ENCODE measurements around the gene HAUS7.

HAUS7 gene

DNA sequence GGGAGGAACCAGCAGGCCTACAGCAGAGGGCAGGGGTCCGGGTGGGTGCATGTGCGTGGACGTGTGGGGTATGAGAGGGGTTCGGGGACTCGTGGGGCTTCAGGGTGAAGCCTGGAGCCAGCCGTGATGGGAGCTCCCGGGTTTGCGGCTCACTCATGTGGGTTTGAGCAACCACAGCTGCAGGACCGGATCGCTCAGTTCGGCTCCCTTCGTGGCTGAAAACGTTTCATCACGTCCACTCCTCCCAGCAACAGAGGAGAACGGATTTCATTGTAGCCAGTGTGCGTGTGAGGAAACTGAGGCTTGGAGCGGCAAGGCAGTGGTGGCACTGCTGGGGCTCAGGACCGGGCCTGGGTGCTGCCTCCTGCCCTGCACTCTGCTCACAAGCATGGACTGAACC, 35.0 kb upstream of the HAUS7 start:
- no peak for TF ChIP-seq CTCF (IDR thresholded peaks at IDR 0.05)
- Histone ChIP-seq H3K4me3 (no peak overlapping the region), H3K27ac (no peak overlapping the region)
- DNase-seq (ENCODE audit: low spot score) = no peak

DNA sequence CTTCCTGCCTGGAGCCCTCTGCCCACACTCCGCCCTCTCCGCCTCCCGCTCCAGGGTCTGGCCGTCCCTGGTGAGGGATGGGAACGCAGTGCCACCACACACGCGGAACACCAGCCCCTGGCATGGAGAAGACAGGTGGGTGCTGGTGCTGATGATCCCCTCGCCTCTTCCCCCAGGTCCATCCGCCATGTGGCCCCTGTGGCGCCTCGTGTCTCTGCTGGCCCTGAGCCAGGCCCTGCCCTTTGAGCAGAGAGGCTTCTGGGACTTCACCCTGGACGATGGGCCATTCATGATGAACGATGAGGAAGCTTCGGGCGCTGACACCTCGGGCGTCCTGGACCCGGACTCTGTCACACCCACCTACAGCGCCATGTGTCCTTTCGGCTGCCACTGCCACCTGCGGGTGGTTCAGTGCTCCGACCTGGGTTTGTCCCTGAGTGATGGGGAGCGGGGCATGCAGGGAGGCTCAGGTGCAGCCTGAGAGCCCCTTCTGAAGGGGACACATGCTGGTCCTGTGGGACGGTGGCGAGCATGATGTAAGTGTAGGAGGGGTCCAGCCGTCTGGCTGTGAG, 34.2 kb upstream of the HAUS7 start:
- Histone ChIP-seq H3K27ac (peak overlapping the region in 1 of 2 donors; percentile 84), H3K4me3 (no peak overlapping the region)
- no peak for DNase-seq (ENCODE audit: low spot score)
- no peak for TF ChIP-seq CTCF (IDR thresholded peaks at IDR 0.05)

GRCh38 chrX:153502796-153503195, 32.4 kb upstream of the HAUS7 start:
- H3K4me3 ChIP-seq = no peak overlapping the region
- TF ChIP-seq CTCF (IDR thresholded peaks at IDR 0.05) = no peak
- H3K27ac ChIP-seq = peak overlapping the region in 1 of 2 donors; percentile 84
- no peak for DNase-seq (ENCODE audit: low spot score)

- Histone ChIP-seq H3K4me3 (peak overlapping the region; percentile 11), H3K27ac (peak overlapping the region; percentile 68 to 84)
- no peak for TF ChIP-seq CTCF (IDR thresholded peaks at IDR 0.05)
- no peak for DNase-seq (ENCODE audit: low spot score)
Observed at GRCh38 chrX:153502131-153502530, 31.8 kb upstream of the HAUS7 start.

DNA sequence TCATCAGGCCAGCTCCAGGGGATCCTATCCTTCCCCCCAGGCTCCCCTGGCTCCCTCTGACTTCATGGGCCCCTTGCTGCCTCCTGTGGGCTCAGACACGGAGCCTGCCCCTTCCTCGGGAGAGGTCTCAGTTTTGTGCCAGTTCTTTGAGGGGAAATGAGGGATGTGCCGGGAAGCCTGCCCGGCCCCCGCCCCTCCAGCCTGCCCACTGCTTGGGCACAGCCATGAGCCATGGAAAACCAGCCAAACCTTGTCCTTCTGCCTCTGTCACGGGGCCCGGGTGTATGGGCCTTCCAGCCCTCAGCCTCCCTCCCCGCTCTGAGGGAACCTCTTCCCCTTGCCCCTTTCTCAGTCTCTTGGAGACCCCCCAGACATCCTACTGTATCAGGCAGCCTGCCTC, 31.2 kb upstream of the HAUS7 start:
- Histone ChIP-seq H3K27ac (peak overlapping the region; percentile 68 to 84), H3K4me3 (peak overlapping the region; percentile 11)
- TF ChIP-seq CTCF (IDR thresholded peaks at IDR 0.05) = no peak
- no peak for DNase-seq (ENCODE audit: low spot score)

- Histone ChIP-seq H3K27ac (peak overlapping the region in 1 of 2 donors; percentile 85), H3K4me3 (peak overlapping the region; percentile 65)
- TF ChIP-seq CTCF (IDR thresholded peaks at IDR 0.05) = no peak
- no peak for DNase-seq (ENCODE audit: low spot score)
Observed at GRCh38 chrX:153500676-153501280, 30.4 kb upstream of the HAUS7 start.

DNA sequence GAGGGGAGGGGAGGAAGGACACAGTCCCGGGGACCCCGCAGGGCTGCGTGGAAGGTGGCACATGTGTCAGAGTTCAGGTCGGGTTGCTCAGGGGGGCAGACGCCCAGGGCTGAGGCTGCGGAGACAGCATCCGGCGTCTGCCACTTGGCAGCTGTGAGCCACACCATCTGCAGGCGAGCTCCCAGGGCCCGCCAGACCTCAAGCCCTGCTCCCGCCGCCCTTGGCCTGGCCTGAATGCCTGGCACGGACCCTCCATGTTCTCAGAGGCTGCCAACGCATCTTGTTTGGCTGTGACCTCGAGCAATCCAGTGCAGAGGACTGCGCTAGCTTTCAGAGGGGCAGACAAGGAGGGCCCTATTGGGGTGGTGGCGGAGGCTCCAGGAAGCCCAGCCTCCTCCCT, 29.5 kb upstream of the HAUS7 start:
- DNase-seq (ENCODE audit: low spot score) = no peak
- no peak for TF ChIP-seq CTCF (IDR thresholded peaks at IDR 0.05)
- Histone ChIP-seq H3K4me3 (peak overlapping the region; percentile 65), H3K27ac (peak overlapping the region; percentile 3 to 85)

All from coronary artery (tissue), 2 donors.